HG03460 (cell line): ENCODE data around the gene LPIN3.
A peak's percentile ranks its signal among the peaks of the same experiment; 100 is the strongest.
"Not testable (repeated sequence)": the region's sequence is repeated elsewhere in the genome, so short reads cannot be mapped to it uniquely, and the experiment has no call there.

Experiments
- ATAC-seq: cut with Tn5 transposase; IDR thresholded peaks from one replicate; pipeline ENCODE4 v1.9.1; 2021; ENCODE audit not compliant: unreplicated experiment

The LPIN3 gene

GRCh38 chr20:41340327-41341055 lies at the start of gene LPIN3:
Gene LPIN3 (plus strand): TSS chr20:41340821. CDS start chr20:41345804, 4,983 bp downstream.
- peak; percentile 58 for ATAC-seq

GRCh38 chr20:41293269-41294037 lies 47.2 kb upstream of the LPIN3 start:
- ATAC-seq: no peak

GRCh38 chr20:41299899-41300298 lies 40.7 kb upstream of the LPIN3 start:
- no peak for ATAC-seq

- ATAC-seq: no peak
These were observed 40.2 kb upstream of the LPIN3 start for GRCh38 chr20:41300383-41300782.

GRCh38 chr20:41300886-41301285 lies 39.7 kb upstream of the LPIN3 start:
- no peak for ATAC-seq

- ATAC-seq: no peak
These were observed 36.6 kb upstream of the LPIN3 start for GRCh38 chr20:41304002-41304401.

GRCh38 chr20:41304424-41305079 lies 36.1 kb upstream of the LPIN3 start:
- ATAC-seq: no peak

GRCh38 chr20:41306061-41306727 lies 34.4 kb upstream of the LPIN3 start:
- ATAC-seq: peak; percentile 84

- ATAC-seq: no peak
These were observed 33.6 kb upstream of the LPIN3 start for GRCh38 chr20:41307021-41307420.

- ATAC-seq: no peak
These were observed 32.3 kb upstream of the LPIN3 start for GRCh38 chr20:41308290-41308711.

GRCh38 chr20:41308726-41309413 lies 31.8 kb upstream of the LPIN3 start:
- no peak for ATAC-seq

GRCh38 chr20:41309817-41310216 lies 30.8 kb upstream of the LPIN3 start:
- ATAC-seq: no peak

GRCh38 chr20:41312009-41312408 lies 28.6 kb upstream of the LPIN3 start:
- not testable (repeated sequence) for ATAC-seq

GRCh38 chr20:41314386-41314785 lies 26.2 kb upstream of the LPIN3 start:
- ATAC-seq: no peak

- no peak for ATAC-seq
These were observed 24.6 kb upstream of the LPIN3 start for GRCh38 chr20:41316051-41316450.

- peak; percentile 50 for ATAC-seq
These were observed 23.7 kb upstream of the LPIN3 start for GRCh38 chr20:41316602-41317545.

- peak; percentile 94 for ATAC-seq
These were observed 22.9 kb upstream of the LPIN3 start, which contains the start of gene ZHX3 for GRCh38 chr20:41317546-41318270. Gene ZHX3 (minus strand): TSS chr20:41317731. CDS start chr20:41204916, 112,815 bp downstream.

- ATAC-seq: no peak
These were observed 22.4 kb upstream of the LPIN3 start for GRCh38 chr20:41318271-41318649.

- no peak for ATAC-seq
These were observed 20.2 kb upstream of the LPIN3 start for GRCh38 chr20:41320441-41320840.
